WTC11 (cell line): ENCODE results near the gene NOXO1. TPM values are rescaled to one million over a fixed set of nuclear protein-coding genes. Genes with fewer than 3 reads are reported as not detected.

Experiments used
- ATAC-seq: fragments of 200-7000 bp; cut with Tn5 transposase; 2 replicates; pipeline ENCODE4 v1.10.0; 2021; ENCODE audit warnings: mild to moderate bottlenecking, moderate library complexity
- CTCF ChIA-PET: fragments of 300-600 bp; sonication (Branson Sonifier 250); formaldehyde crosslinking; loops from one replicate; lab custom pipeline; 2021; ENCODE audit warnings: antibody characterized with exemption; lab: Charles Lee
- POLR2A ChIA-PET: fragments of 350-600 bp; sonication (Branson Sonifier 250); formaldehyde crosslinking; loops from one replicate; lab custom pipeline; 2021; ENCODE audit warnings: antibody characterized with exemption; lab: Charles Lee
- DNase-seq: peaks from one replicate; pipeline ENCODE4 v3.0.0; 2021; ENCODE audit warnings: low spot score
- H3K27ac Mint-ChIP-seq: 2 replicates; pipeline ENCODE4 v1.8.0; 2021; ENCODE audit warnings: mixed read lengths
- H3K27me3 Mint-ChIP-seq: 2 replicates; pipeline ENCODE4 v1.8.0; 2021; ENCODE audit warnings: low read depth, mild to moderate bottlenecking, moderate library complexity, mixed read lengths
- H3K36me3 Mint-ChIP-seq: 2 replicates; pipeline ENCODE4 v1.8.0; 2021; ENCODE audit warnings: mixed read lengths
- H3K4me1 Mint-ChIP-seq: 2 replicates; pipeline ENCODE4 v1.8.0; 2022; ENCODE audit warnings: mixed read lengths
- H3K4me3 Mint-ChIP-seq: 2 replicates; pipeline ENCODE4 v1.8.0; 2021; ENCODE audit warnings: mild to moderate bottlenecking, moderate library complexity, mixed read lengths
- H3K9me3 Mint-ChIP-seq: 2 replicates; pipeline ENCODE4 v1.8.0; 2021; ENCODE audit warnings: mixed read lengths
- AFF4 ChIP-seq: sonication (generic); formaldehyde crosslinking; IDR thresholded peaks from 2 replicates; pipeline ENCODE4 v1.8.1; 2023; ENCODE audit warnings: mild to moderate bottlenecking, missing genetic modification reagents, borderline replicate concordance
- ATF1 ChIP-seq: sonication (generic); formaldehyde crosslinking; IDR thresholded peaks from 2 replicates; pipeline ENCODE4 v1.8.1; 2023; ENCODE audit warnings: mild to moderate bottlenecking, moderate library complexity, missing genetic modification reagents
- ELF4 ChIP-seq: sonication (generic); formaldehyde crosslinking; IDR thresholded peaks from 2 replicates; pipeline ENCODE4 v1.8.1; 2022; ENCODE audit warnings: low read depth, mild to moderate bottlenecking, moderate library complexity, missing genetic modification reagents
- FOXP4 ChIP-seq: sonication (generic); formaldehyde crosslinking; IDR thresholded peaks from 2 replicates; pipeline ENCODE4 v1.8.0; 2022; ENCODE audit warnings: mild to moderate bottlenecking, missing genetic modification reagents
- IRF1 ChIP-seq: sonication (generic); formaldehyde crosslinking; IDR thresholded peaks from 2 replicates; pipeline ENCODE4 v1.8.0; 2023; ENCODE audit warnings: missing genetic modification reagents
- KAT7 ChIP-seq: sonication (generic); formaldehyde crosslinking; IDR thresholded peaks from 2 replicates; pipeline ENCODE4 v1.8.1; 2023; ENCODE audit warnings: missing genetic modification reagents, mild to moderate bottlenecking, borderline replicate concordance
- PRDM15 ChIP-seq: sonication (generic); formaldehyde crosslinking; IDR thresholded peaks from 2 replicates; pipeline ENCODE4 v1.8.0; 2022; ENCODE audit warnings: missing genetic modification reagents
- PRRX2 ChIP-seq: fragments of 250-450 bp; sonication (Bioruptor Pico); IDR thresholded peaks from 2 replicates; pipeline ENCODE4 v1.8.0; 2021; ENCODE audit warnings: mild to moderate bottlenecking
- STAT6 ChIP-seq: sonication (generic); formaldehyde crosslinking; conservative IDR thresholded peaks from 2 replicates; pipeline ENCODE4 v1.8.1; 2023; ENCODE audit warnings: mild to moderate bottlenecking, low read depth, missing genetic modification reagents, moderate library complexity
- ZMAT4 ChIP-seq: fragments of 250-450 bp; sonication (Bioruptor Pico); IDR thresholded peaks from 2 replicates; pipeline ENCODE4 v1.9.0; 2021; ENCODE audit warnings: mild to moderate bottlenecking
- ZNF121 ChIP-seq: sonication (generic); formaldehyde crosslinking; IDR thresholded peaks from 2 replicates; pipeline ENCODE4 v1.8.0; 2023; ENCODE audit warnings: missing genetic modification reagents
- ZNF281 ChIP-seq: sonication (generic); formaldehyde crosslinking; IDR thresholded peaks from 2 replicates; pipeline ENCODE4 v1.8.0; 2023; ENCODE audit warnings: mild to moderate bottlenecking, missing genetic modification reagents
- ZNF317 ChIP-seq: sonication (generic); formaldehyde crosslinking; IDR thresholded peaks from 2 replicates; pipeline ENCODE4 v1.8.1; 2023; ENCODE audit warnings: low read depth, mild to moderate bottlenecking, moderate library complexity, missing genetic modification reagents, borderline replicate concordance
- ZNF423 ChIP-seq: fragments of 250-450 bp; sonication (Bioruptor Pico); IDR thresholded peaks from 2 replicates; pipeline ENCODE4 v2.1.2; 2022; ENCODE audit warnings: mild to moderate bottlenecking, moderate library complexity
- total RNA-seq: library from RNA; stranded (reverse); gene quantifications from 3 replicates; pipeline ENCODE4 v1.2.3, GENCODE V29; 2021

The NOXO1 gene
- total RNA-seq, 1 experiment from 2014 or later = 5.7 TPM

GRCh38 chr16:2008631-2009163 lies 27.4 kb upstream of the NOXO1 start:
- no peak for TF ChIP-seq ELF4 (CRISPR knock-in tag)
- TF ChIP-seq IRF1 = 0 out of 2 replicates have a peak, but pooled peaks have one; percentile 31
- Mint-ChIP-seq H3K27me3 (no peaks in the 10 kb centered on the region), H3K4me3 (peak overlapping the region; percentile 71), H3K36me3 (peaks cover 5% of the 10 kb centered on the region; the same call in 1 of the 2 replicates), H3K27ac (peak overlapping the region; percentile 4; the same call in 1 of the 2 replicates), H3K4me1 (peaks cover 39% of the 10 kb centered on the region), H3K9me3 (no peaks in the 10 kb centered on the region)
- ATAC-seq (no peak), DNase-seq (no peak)
- ChIA-PET POLR2A (no interaction called here), CTCF (interaction anchor here (0.6 to 1.8 kb wide), 3 partner anchors 82 to 133 kb away, joined by 3 to 6 read pairs (median 4); no protein-coding TSS in a partner anchor)

- ChIA-PET CTCF (interaction anchor here (0.7 to 1.8 kb wide), 3 partner anchors 9 to 82 kb away, joined by 3 to 6 read pairs (median 3); no protein-coding TSS in a partner anchor), POLR2A (no interaction called here)
- Mint-ChIP-seq H3K27ac (no peak overlapping the region), H3K4me3 (peak overlapping the region; percentile 71), H3K27me3 (no peaks in the 10 kb centered on the region), H3K36me3 (peaks cover 5% of the 10 kb centered on the region; the same call in 1 of the 2 replicates), H3K4me1 (peaks cover 39% of the 10 kb centered on the region), H3K9me3 (no peaks in the 10 kb centered on the region)
- DNase-seq = no peak
- no peak for ATAC-seq
- TF ChIP-seq STAT6 = no peak
- no peak for TF ChIP-seq ZNF121
- no peak for TF ChIP-seq ZNF281 (CRISPR knock-in tag)
- TF ChIP-seq AFF4 = no peak
- TF ChIP-seq ATF1 (CRISPR knock-in tag) = no peak
- no peak for TF ChIP-seq FOXP4 (CRISPR knock-in tag)
- TF ChIP-seq ZNF317 (CRISPR knock-in tag) = no peak
- TF ChIP-seq PRDM15 (CRISPR knock-in tag) = no peak
- no peak for TF ChIP-seq ZMAT4 (CRISPR knock-in tag)
- TF ChIP-seq KAT7 (CRISPR knock-in tag) = no peak
- no peak for TF ChIP-seq PRRX2 (CRISPR knock-in tag)
- no peak for TF ChIP-seq ZNF423 (CRISPR knock-in tag)
Measured at GRCh38 chr16:2008009-2008526, 26.8 kb upstream of the NOXO1 start.
